ENCODE measurements around the gene SPON1. TPM values are rescaled to one million over a fixed set of nuclear protein-coding genes. Genes with fewer than 3 reads are reported as not detected.

Gene SPON1
- total RNA-seq, 1 donor = 0.72 TPM

- H3K79me2 ChIP-seq (ENCODE audit: insufficient read depth, low read length) = no peaks in the 10 kb centered on the region
- H3K27me3 ChIP-seq (ENCODE audit: insufficient read depth, low read length) = no peaks in the 10 kb centered on the region
- no peaks in the 10 kb centered on the region for H3K9me3 ChIP-seq (ENCODE audit: low read depth, low read length)
- no peak overlapping the region for H3K27ac ChIP-seq (ENCODE audit: low read depth, low read length)
- H2AFZ ChIP-seq (ENCODE audit: low read length) = no peak overlapping the region
- no peaks in the 10 kb centered on the region for H3K36me3 ChIP-seq (ENCODE audit: insufficient read depth, low read length)
- no peak overlapping the region for H3K4me3 ChIP-seq (ENCODE audit: insufficient read depth, low read length)
- no peak overlapping the region for H3K4me2 ChIP-seq (ENCODE audit: insufficient read depth, low read length)
- H3K4me1 ChIP-seq (ENCODE audit: insufficient read depth, low read length) = no peaks in the 10 kb centered on the region
- no peaks in the 10 kb centered on the region for H4K20me1 ChIP-seq (ENCODE audit: insufficient read depth, low read length)
- no peak for TF ChIP-seq CTCF (IDR thresholded peaks at IDR 0.05; ENCODE audit: extremely low read depth, low read depth, low read length)
- no peak for DNase-seq (ENCODE audit: insufficient read length, low spot score, missing footprints)
Measured at GRCh38 chr11:14055936-14056335, 93.4 kb downstream of the SPON1 start.

- Histone ChIP-seq H4K20me1 (ENCODE audit: insufficient read depth, low read length) (no peaks in the 10 kb centered on the region), H2AFZ (ENCODE audit: low read length) (no peak overlapping the region), H3K9me3 (ENCODE audit: low read depth, low read length) (no peaks in the 10 kb centered on the region), H3K36me3 (ENCODE audit: insufficient read depth, low read length) (no peaks in the 10 kb centered on the region), H3K4me2 (ENCODE audit: insufficient read depth, low read length) (no peak overlapping the region), H3K4me1 (ENCODE audit: insufficient read depth, low read length) (no peaks in the 10 kb centered on the region), H3K4me3 (ENCODE audit: insufficient read depth, low read length) (no peak overlapping the region), H3K27ac (ENCODE audit: low read depth, low read length) (no peak overlapping the region), H3K27me3 (ENCODE audit: insufficient read depth, low read length) (no peaks in the 10 kb centered on the region), H3K79me2 (ENCODE audit: insufficient read depth, low read length) (no peaks in the 10 kb centered on the region)
- no peak for TF ChIP-seq CTCF (IDR thresholded peaks at IDR 0.05; ENCODE audit: extremely low read depth, low read depth, low read length)
- no peak for DNase-seq (ENCODE audit: insufficient read length, low spot score, missing footprints)
Measured at GRCh38 chr11:14058061-14058460, 95.5 kb downstream of the SPON1 start.

- no peak for TF ChIP-seq CTCF (IDR thresholded peaks at IDR 0.05; ENCODE audit: extremely low read depth, low read depth, low read length)
- Histone ChIP-seq H2AFZ (ENCODE audit: low read length) (no peak overlapping the region), H3K4me3 (ENCODE audit: insufficient read depth, low read length) (no peak overlapping the region), H3K79me2 (ENCODE audit: insufficient read depth, low read length) (no peaks in the 10 kb centered on the region), H3K4me2 (ENCODE audit: insufficient read depth, low read length) (no peak overlapping the region), H3K27ac (ENCODE audit: low read depth, low read length) (no peak overlapping the region), H3K4me1 (ENCODE audit: insufficient read depth, low read length) (no peaks in the 10 kb centered on the region), H4K20me1 (ENCODE audit: insufficient read depth, low read length) (no peaks in the 10 kb centered on the region), H3K27me3 (ENCODE audit: insufficient read depth, low read length) (no peaks in the 10 kb centered on the region), H3K36me3 (ENCODE audit: insufficient read depth, low read length) (no peaks in the 10 kb centered on the region), H3K9me3 (ENCODE audit: low read depth, low read length) (no peaks in the 10 kb centered on the region)
- DNase-seq (ENCODE audit: insufficient read length, low spot score, missing footprints) = no peak
Measured at GRCh38 chr11:14059491-14059890, 97.0 kb downstream of the SPON1 start.

- H3K9me3 ChIP-seq (ENCODE audit: low read depth, low read length) = no peaks in the 10 kb centered on the region
- H3K27ac ChIP-seq (ENCODE audit: low read depth, low read length) = no peak overlapping the region
- no peaks in the 10 kb centered on the region for H3K4me1 ChIP-seq (ENCODE audit: insufficient read depth, low read length)
- H3K27me3 ChIP-seq (ENCODE audit: insufficient read depth, low read length) = no peaks in the 10 kb centered on the region
- no peaks in the 10 kb centered on the region for H3K36me3 ChIP-seq (ENCODE audit: insufficient read depth, low read length)
- no peak overlapping the region for H3K4me2 ChIP-seq (ENCODE audit: insufficient read depth, low read length)
- no peaks in the 10 kb centered on the region for H4K20me1 ChIP-seq (ENCODE audit: insufficient read depth, low read length)
- no peak overlapping the region for H2AFZ ChIP-seq (ENCODE audit: low read length)
- DNase-seq (ENCODE audit: insufficient read length, low spot score, missing footprints) = no peak
- no peaks in the 10 kb centered on the region for H3K79me2 ChIP-seq (ENCODE audit: insufficient read depth, low read length)
- TF ChIP-seq CTCF (IDR thresholded peaks at IDR 0.05; ENCODE audit: extremely low read depth, low read depth, low read length) = no peak
- H3K4me3 ChIP-seq (ENCODE audit: insufficient read depth, low read length) = no peak overlapping the region
Measured at GRCh38 chr11:14061721-14062120, 99.2 kb downstream of the SPON1 start.
